ENCODE results near the gene HBEGF. TPM values are rescaled to one million over a fixed set of nuclear protein-coding genes. Genes with fewer than 3 reads are reported as not detected.

The HBEGF gene
- total and polyA plus RNA-seq, 12 donors, result 0.54 to 9.8 (median 5.0) TPM

- H3K4me3 ChIP-seq, result no peak overlapping the region
- no peak for DNase-seq
- intact Hi-C loops (cut with DNase I), result no loop called here
- WGBS, 4 donors, result 86 to 90% (median 89%) methylated on average over 3 of the region's 3 CpGs
- peaks cover 22 to 39% of the 10 kb centered on the region in 2 donors for H3K4me1 ChIP-seq (replicated peaks in 1 of 2)
- TF ChIP-seq, protein P1, sequence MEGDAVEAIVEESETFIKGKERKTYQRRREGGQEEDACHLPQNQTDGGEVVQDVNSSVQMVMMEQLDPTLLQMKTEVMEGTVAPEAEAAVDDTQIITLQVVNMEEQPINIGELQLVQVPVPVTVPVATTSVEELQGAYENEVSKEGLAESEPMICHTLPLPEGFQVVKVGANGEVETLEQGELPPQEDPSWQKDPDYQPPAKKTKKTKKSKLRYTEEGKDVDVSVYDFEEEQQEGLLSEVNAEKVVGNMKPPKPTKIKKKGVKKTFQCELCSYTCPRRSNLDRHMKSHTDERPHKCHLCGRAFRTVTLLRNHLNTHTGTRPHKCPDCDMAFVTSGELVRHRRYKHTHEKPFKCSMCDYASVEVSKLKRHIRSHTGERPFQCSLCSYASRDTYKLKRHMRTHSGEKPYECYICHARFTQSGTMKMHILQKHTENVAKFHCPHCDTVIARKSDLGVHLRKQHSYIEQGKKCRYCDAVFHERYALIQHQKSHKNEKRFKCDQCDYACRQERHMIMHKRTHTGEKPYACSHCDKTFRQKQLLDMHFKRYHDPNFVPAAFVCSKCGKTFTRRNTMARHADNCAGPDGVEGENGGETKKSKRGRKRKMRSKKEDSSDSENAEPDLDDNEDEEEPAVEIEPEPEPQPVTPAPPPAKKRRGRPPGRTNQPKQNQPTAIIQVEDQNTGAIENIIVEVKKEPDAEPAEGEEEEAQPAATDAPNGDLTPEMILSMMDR (IDR thresholded peaks at IDR 0.05), result no peak
- no peak for TF ChIP-seq POLR2A (IDR thresholded peaks at IDR 0.05)
- peak overlapping the region in 1 of 5 donors; percentile 95 for H3K27ac ChIP-seq
- H3K9me3 ChIP-seq (replicated peaks in 1 of 3), result no peaks in the 10 kb centered on the region
- H3K36me3 ChIP-seq (replicated peaks in 1 of 2), result no peaks in the 10 kb centered on the region
- no peaks in the 10 kb centered on the region for H3K27me3 ChIP-seq
Measured at GRCh38 chr5:140325486-140325885, 20.9 kb downstream of the HBEGF start.

GRCh38 chr5:140324617-140325241 is 21.7 kb downstream of the HBEGF start:
- Histone ChIP-seq H3K27me3 (no peaks in the 10 kb centered on the region), H3K36me3 (replicated peaks in 1 of 2) (no peaks in the 10 kb centered on the region), H3K9me3 (replicated peaks in 1 of 3) (no peaks in the 10 kb centered on the region), H3K4me1 (replicated peaks in 1 of 2) (peaks cover 22 to 39% of the 10 kb centered on the region in 2 donors), H3K4me3 (no peak overlapping the region), H3K27ac (peak overlapping the region in 1 of 5 donors; percentile 95)
- no peak for TF ChIP-seq POLR2A (IDR thresholded peaks at IDR 0.05)
- TF ChIP-seq, protein P1 (IDR thresholded peaks at IDR 0.05), result no peak
- WGBS, 4 donors, result 60 to 83% (median 74%) methylated on average over 1 of the region's 1 CpG
- DNase-seq, result peak in 1 of 7 donors; percentile 27
- intact Hi-C loops (cut with DNase I), result no loop called here

DNA sequence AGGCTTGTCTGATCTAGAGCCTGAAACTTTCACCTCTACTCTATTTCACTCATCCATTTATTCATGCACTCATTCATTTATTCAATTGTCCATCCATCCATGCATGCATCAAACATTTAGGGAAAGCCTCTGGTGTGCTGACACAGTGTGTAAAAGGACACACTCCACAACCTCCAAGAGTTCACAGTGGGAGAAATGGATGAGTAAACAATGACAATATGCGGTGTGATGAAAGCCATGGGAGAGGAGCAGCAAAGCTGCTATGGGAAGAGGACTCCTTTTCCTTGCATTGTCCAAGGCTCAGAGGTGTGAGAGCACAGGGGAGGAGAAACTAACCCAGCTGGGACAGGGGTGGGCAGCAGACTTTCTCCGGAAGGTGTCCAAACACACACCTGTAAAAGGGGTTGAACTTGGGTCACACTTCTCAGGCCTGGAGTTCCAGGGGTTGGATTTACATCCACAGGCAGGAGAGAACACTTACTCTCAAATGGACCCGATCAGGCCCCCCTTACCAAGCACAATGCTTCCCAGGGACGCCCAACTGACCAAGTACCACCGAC is 22.3 kb downstream of the HBEGF start:
- DNase-seq, result no peak
- no peak overlapping the region for H3K4me3 ChIP-seq
- intact Hi-C loops (cut with DNase I), result no loop called here
- H3K9me3 ChIP-seq (replicated peaks in 1 of 3), result no peaks in the 10 kb centered on the region
- peaks cover 22 to 39% of the 10 kb centered on the region in 2 donors for H3K4me1 ChIP-seq (replicated peaks in 1 of 2)
- peak overlapping the region in 3 of 5 donors; percentile 74 to 95 (median 79) for H3K27ac ChIP-seq
- no peaks in the 10 kb centered on the region for H3K27me3 ChIP-seq
- no peaks in the 10 kb centered on the region for H3K36me3 ChIP-seq (replicated peaks in 1 of 2)
- 78 to 85% (median 82%) methylated on average over 5 of the region's 5 CpGs for WGBS, 4 donors
- TF ChIP-seq, protein P1 (IDR thresholded peaks at IDR 0.05), result no peak
- TF ChIP-seq POLR2A (IDR thresholded peaks at IDR 0.05), result no peak

DNA sequence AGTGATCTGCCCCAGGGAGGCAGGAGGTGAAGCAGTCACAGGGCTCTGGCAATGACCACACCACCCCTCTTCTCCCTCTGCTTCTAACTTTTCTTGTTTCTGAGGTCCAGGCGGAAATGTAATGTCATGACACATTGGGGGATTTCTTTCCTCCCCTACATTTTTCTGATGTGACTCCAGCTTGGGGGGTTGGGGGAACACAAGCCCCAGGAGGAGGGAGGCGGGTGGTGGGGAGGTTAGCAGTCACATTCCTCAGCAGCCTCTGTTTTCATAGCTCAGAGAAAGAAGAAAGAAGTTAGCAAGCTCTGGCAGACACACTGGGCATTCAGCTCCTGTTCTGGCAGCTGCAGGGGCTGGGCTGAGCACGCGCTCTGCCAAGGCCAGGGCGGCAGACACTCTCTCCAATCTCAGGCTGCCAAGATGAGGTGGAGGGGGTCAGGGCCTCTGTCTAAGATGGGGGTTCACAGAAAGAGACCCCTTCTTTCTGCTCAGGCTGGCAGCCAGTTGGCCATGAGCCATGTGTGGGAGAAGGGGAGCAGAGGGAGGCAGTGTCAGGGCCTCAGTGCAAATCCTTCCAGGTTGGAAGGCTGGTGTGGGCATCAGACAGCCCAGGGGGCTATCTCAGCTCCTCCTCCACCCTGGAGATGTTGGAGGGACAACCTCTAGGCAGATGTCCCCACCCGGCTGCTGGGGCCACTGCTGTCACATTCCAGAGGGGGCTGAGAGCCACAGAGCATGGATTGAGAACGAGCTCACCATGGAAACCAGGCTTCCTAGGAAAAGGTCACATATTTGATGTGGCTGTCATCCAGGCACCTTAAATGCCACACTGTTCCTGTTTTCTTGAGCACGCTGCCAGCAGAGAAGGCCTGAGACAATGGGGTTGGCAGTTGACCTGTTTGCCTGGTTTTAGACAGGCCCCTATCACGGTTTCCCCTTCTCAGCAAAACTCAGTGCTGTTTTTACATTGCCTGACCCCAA is 23.4 kb downstream of the HBEGF start:
- peak; percentile 49 to 76 (median 72) for DNase-seq
- WGBS, 4 donors, result 27 to 46% (median 33%) methylated on average over 8 to 9 of the region's 9 CpGs
- no peaks in the 10 kb centered on the region for H3K36me3 ChIP-seq (replicated peaks in 1 of 2)

More for the DNA sequence above, 23.4 kb downstream of the HBEGF start:
- Histone ChIP-seq H3K27me3 (no peaks in the 10 kb centered on the region), H3K4me3 (no peak overlapping the region), H3K9me3 (replicated peaks in 1 of 3) (no peaks in the 10 kb centered on the region), H3K4me1 (replicated peaks in 1 of 2) (peaks cover 22 to 39% of the 10 kb centered on the region in 2 donors), H3K27ac (peak overlapping the region in 4 of 5 donors; percentile 51 to 95 (median 76))
- TF ChIP-seq, protein P1 (IDR thresholded peaks at IDR 0.05), result no peak
- TF ChIP-seq POLR2A (IDR thresholded peaks at IDR 0.05), result no peak
- intact Hi-C loops (cut with DNase I), result no loop called here
